Testis (tissue), 2 donors: ENCODE results near the gene ZNF648.
"Not testable (repeated sequence)": the region's sequence is repeated elsewhere in the genome, so short reads cannot be mapped to it uniquely, and the experiment has no call there.

ENCODE experiments used
- CTCF ChIP-seq, 3 experiments: fragments of 450-650 bp in 2 of 3; fragments of 200-600 bp in 1 of 3; sonication (generic) in 1 of 3; IDR thresholded peaks; one replicate each; pipeline ENCODE4 v1.5.1; 2016 to 2019; ENCODE audit warnings: antibody characterized with exemption in 3 of 3, mild to moderate bottlenecking in 2 of 3, moderate library complexity in 1 of 3
- POLR2A ChIP-seq: fragments of 450-650 bp; IDR thresholded peaks from one replicate; pipeline ENCODE4 v1.6.1; 2017; ENCODE audit warnings: antibody characterized with exemption, mild to moderate bottlenecking, moderate library complexity

- TF ChIP-seq CTCF (IDR thresholded peaks at IDR 0.05); POLR2A: not testable (repeated sequence)
These were observed 16.0 kb downstream of the ZNF648 start for GRCh38 chr1:182045481-182045880.
